Mesendoderm (in vitro differentiated cells): ENCODE measurements around the gene S100Z.
"Not testable (repeated sequence)": the region's sequence is repeated elsewhere in the genome, so short reads cannot be mapped to it uniquely, and the experiment has no call there.

ENCODE experiments used
- DNase-seq: peaks from one replicate; pipeline ENCODE4 v3.0.0; 2013
- H2AK5ac ChIP-seq: 2 replicates; pipeline ENCODE4 v1.6.1; 2013; ENCODE audit warnings: low read length, inconsistent platforms
- H2BK120ac ChIP-seq: 2 replicates; pipeline ENCODE4 v1.6.1; 2013; ENCODE audit warnings: low read depth, mild to moderate bottlenecking, low read length, moderate library complexity, mixed read lengths
- H2BK15ac ChIP-seq: replicated peaks from 2 replicates; pipeline ENCODE4 v1.6.1; 2013; ENCODE audit warnings: low read depth, mild to moderate bottlenecking, moderate library complexity
- H2BK5ac ChIP-seq: 2 replicates; pipeline ENCODE4 v1.6.1; 2013; ENCODE audit warnings: low read length, inconsistent platforms
- H3K18ac ChIP-seq: 2 replicates; pipeline ENCODE4 v1.6.1; 2013; ENCODE audit warnings: mild to moderate bottlenecking, low read length, mixed read lengths
- H3K23ac ChIP-seq: one replicate; pipeline ENCODE4 v1.6.1; 2013; ENCODE audit warnings: low read length
- H3K27ac ChIP-seq: 2 replicates; pipeline ENCODE4 v1.5.1; 2013; ENCODE audit warnings: low read depth, mild to moderate bottlenecking, inconsistent platforms, low read length, moderate library complexity
- H3K27me3 ChIP-seq: 2 replicates; pipeline ENCODE4 v1.6.1; 2013; ENCODE audit warnings: low read length, control low read depth, mild to moderate bottlenecking, inconsistent platforms; ENCODE audit not compliant: insufficient read depth, poor library complexity
- H3K36me3 ChIP-seq: 2 replicates; pipeline ENCODE4 v1.6.1; 2013; ENCODE audit warnings: low read length, inconsistent platforms; ENCODE audit not compliant: control insufficient read depth, insufficient read depth
- H3K4ac ChIP-seq: one replicate; pipeline ENCODE4 v1.6.1; 2013; ENCODE audit warnings: low read depth, mild to moderate bottlenecking, low read length, moderate library complexity
- H3K4me1 ChIP-seq: 2 replicates; pipeline ENCODE4 v1.6.1; 2013; ENCODE audit warnings: low read depth, low read length, inconsistent platforms; ENCODE audit not compliant: control insufficient read depth
- H3K4me2 ChIP-seq: 2 replicates; pipeline ENCODE4 v1.6.1; 2013; ENCODE audit warnings: low read length
- H3K4me3 ChIP-seq: 2 replicates; pipeline ENCODE4 v1.5.1; 2013; ENCODE audit warnings: mild to moderate bottlenecking, low read length
- H3K56ac ChIP-seq: one replicate; pipeline ENCODE4 v1.6.1; 2013; ENCODE audit warnings: low read length
- H3K79me1 ChIP-seq: 2 replicates; pipeline ENCODE4 v1.6.1; 2013; ENCODE audit warnings: low read length, inconsistent platforms
- H3K79me2 ChIP-seq: 2 replicates; pipeline ENCODE4 v1.6.1; 2013; ENCODE audit warnings: mild to moderate bottlenecking, low read length; ENCODE audit not compliant: control insufficient read depth, insufficient read depth
- H3K9ac ChIP-seq: 2 replicates; pipeline ENCODE4 v1.6.1; 2013; ENCODE audit warnings: low read length, inconsistent platforms
- H4K5ac ChIP-seq: one replicate; pipeline ENCODE4 v1.6.1; 2013; ENCODE audit warnings: low read length
- H4K8ac ChIP-seq: one replicate; pipeline ENCODE4 v1.6.1; 2013; ENCODE audit warnings: low read depth, mild to moderate bottlenecking, control low read depth, low read length, moderate library complexity
- WGBS: extraction: QIAGEN DNeasy Blood & Tissue Kit; methylation state at CpG from one replicate; pipeline ENCODE4 v1.1.7; 2013; ENCODE audit warnings: low lambda C conversion rate, missing lambda C conversion rate; ENCODE audit not compliant: insufficient coverage; ENCODE audit errors: extremely low coverage; 5-methylcytosine and 5-hydroxymethylcytosine counted together

Gene S100Z

GRCh38 chr5:76820526-76820890 is 29.3 kb upstream of the S100Z start:
- Histone ChIP-seq H3K4me1 (no peaks in the 10 kb centered on the region), H3K4me2 (no peak overlapping the region), H3K4ac (no peak overlapping the region), H3K27me3 (no peaks in the 10 kb centered on the region), H4K8ac (no peak overlapping the region), H4K5ac (no peak overlapping the region), H2BK15ac (no peak overlapping the region), H3K36me3 (no peaks in the 10 kb centered on the region), H2BK120ac (no peak overlapping the region), H2BK5ac (no peak overlapping the region), H3K9ac (no peak overlapping the region), H3K56ac (no peak overlapping the region), H2AK5ac (no peak overlapping the region), H3K27ac (no peak overlapping the region), H3K79me1 (no peaks in the 10 kb centered on the region), H3K79me2 (no peaks in the 10 kb centered on the region), H3K23ac (no peak overlapping the region), H3K18ac (no peak overlapping the region), H3K4me3 (no peak overlapping the region)
- no peak for DNase-seq
- no CpG with 5 or more reads among the region's 2 CpGs for WGBS

- H3K4ac ChIP-seq: no peak overlapping the region
- H3K27me3 ChIP-seq: no peaks in the 10 kb centered on the region
- DNase-seq: no peak
- no peaks in the 10 kb centered on the region for H3K79me2 ChIP-seq
- no peak overlapping the region for H2AK5ac ChIP-seq
- no peak overlapping the region for H3K56ac ChIP-seq
- H3K4me3 ChIP-seq: no peak overlapping the region
- H4K5ac ChIP-seq: no peak overlapping the region
- no peak overlapping the region for H2BK15ac ChIP-seq
- H3K79me1 ChIP-seq: no peaks in the 10 kb centered on the region
- peak overlapping the region; percentile 63 for H3K18ac ChIP-seq
- no peak overlapping the region for H3K27ac ChIP-seq
- no peak overlapping the region for H2BK5ac ChIP-seq
- H3K4me1 ChIP-seq: no peaks in the 10 kb centered on the region
- H3K23ac ChIP-seq: no peak overlapping the region
- no CpG with 5 or more reads among the region's 4 CpGs for WGBS
- H4K8ac ChIP-seq: no peak overlapping the region
- no peak overlapping the region for H2BK120ac ChIP-seq
- no peaks in the 10 kb centered on the region for H3K36me3 ChIP-seq
- no peak overlapping the region for H3K4me2 ChIP-seq
- H3K9ac ChIP-seq: no peak overlapping the region
Observed at GRCh38 chr5:76821136-76821535, 28.7 kb upstream of the S100Z start.

GRCh38 chr5:76822105-76822731 is 27.6 kb upstream of the S100Z start:
- no CpG with 5 or more reads among the region's 7 CpGs for WGBS
- H3K79me1 ChIP-seq: not testable (repeated sequence)

GRCh38 chr5:76826416-76826815 is 23.4 kb upstream of the S100Z start:
- not testable (repeated sequence) for H3K18ac ChIP-seq, H2BK120ac ChIP-seq, H3K36me3 ChIP-seq, H3K4me1 ChIP-seq, H3K23ac ChIP-seq, H2AK5ac ChIP-seq, H2BK15ac ChIP-seq, H3K27me3 ChIP-seq, H3K79me1 ChIP-seq, H3K79me2 ChIP-seq, H2BK5ac ChIP-seq, H4K5ac ChIP-seq, H3K4ac ChIP-seq, H4K8ac ChIP-seq, H3K56ac ChIP-seq, H3K4me3 ChIP-seq, H3K27ac ChIP-seq, H3K9ac ChIP-seq, DNase-seq, H3K4me2 ChIP-seq

More at GRCh38 chr5:76822105-76822731, 27.6 kb upstream of the S100Z start:
- H3K27me3 ChIP-seq, H3K4ac ChIP-seq, H3K27ac ChIP-seq, H3K18ac ChIP-seq, H2AK5ac ChIP-seq, DNase-seq, H3K79me2 ChIP-seq, H2BK15ac ChIP-seq, H3K9ac ChIP-seq, H2BK120ac ChIP-seq, H3K36me3 ChIP-seq, H3K4me1 ChIP-seq, H4K5ac ChIP-seq, H2BK5ac ChIP-seq, H3K23ac ChIP-seq, H3K4me2 ChIP-seq, H3K56ac ChIP-seq, H3K4me3 ChIP-seq, H4K8ac ChIP-seq: not testable (repeated sequence)

GRCh38 chr5:76831110-76831452 is 18.7 kb upstream of the S100Z start:
- peak; percentile 72 for DNase-seq
- no peak overlapping the region for H3K18ac ChIP-seq
- H3K79me1 ChIP-seq: no peaks in the 10 kb centered on the region
- no peak overlapping the region for H2BK15ac ChIP-seq
- H3K27ac ChIP-seq: no peak overlapping the region
- no peak overlapping the region for H3K4me3 ChIP-seq
- H3K56ac ChIP-seq: no peak overlapping the region
- no peak overlapping the region for H2BK120ac ChIP-seq
- H2BK5ac ChIP-seq: no peak overlapping the region
- no peaks in the 10 kb centered on the region for H3K36me3 ChIP-seq
- H3K4ac ChIP-seq: no peak overlapping the region
- H3K27me3 ChIP-seq: no peaks in the 10 kb centered on the region
- H3K79me2 ChIP-seq: no peaks in the 10 kb centered on the region
- no CpG with 5 or more reads among the region's 2 CpGs for WGBS
- no peak overlapping the region for H3K9ac ChIP-seq
- no peak overlapping the region for H3K23ac ChIP-seq
- no peak overlapping the region for H3K4me2 ChIP-seq
- no peak overlapping the region for H4K5ac ChIP-seq
- no peak overlapping the region for H4K8ac ChIP-seq
- no peak overlapping the region for H2AK5ac ChIP-seq
- H3K4me1 ChIP-seq: peaks cover 3% of the 10 kb centered on the region

- Histone ChIP-seq H3K4ac (no peak overlapping the region), H2BK120ac (no peak overlapping the region), H3K4me3 (no peak overlapping the region), H4K8ac (no peak overlapping the region), H3K27me3 (no peaks in the 10 kb centered on the region), H3K4me1 (no peaks in the 10 kb centered on the region), H3K4me2 (no peak overlapping the region), H4K5ac (no peak overlapping the region), H3K27ac (no peak overlapping the region), H3K23ac (no peak overlapping the region), H3K56ac (no peak overlapping the region), H3K79me1 (no peaks in the 10 kb centered on the region), H2BK15ac (no peak overlapping the region), H2BK5ac (no peak overlapping the region), H3K9ac (no peak overlapping the region), H3K79me2 (no peaks in the 10 kb centered on the region), H3K36me3 (no peaks in the 10 kb centered on the region), H3K18ac (no peak overlapping the region), H2AK5ac (no peak overlapping the region)
- no peak for DNase-seq
- WGBS: no CpG with 5 or more reads among the region's 2 CpGs
Observed at GRCh38 chr5:76836181-76836580, 13.6 kb upstream of the S100Z start.
